ENCODE results near the gene BAIAP2. TPM values are rescaled to one million over a fixed set of nuclear protein-coding genes. Genes with fewer than 3 reads are reported as not detected.

Gene BAIAP2
- total and polyA plus RNA-seq, 2 donors (not counting 3 experiments of a cell fraction or from before 2014, with no cell fraction given), result 12.3 to 18.6 TPM

DNA sequence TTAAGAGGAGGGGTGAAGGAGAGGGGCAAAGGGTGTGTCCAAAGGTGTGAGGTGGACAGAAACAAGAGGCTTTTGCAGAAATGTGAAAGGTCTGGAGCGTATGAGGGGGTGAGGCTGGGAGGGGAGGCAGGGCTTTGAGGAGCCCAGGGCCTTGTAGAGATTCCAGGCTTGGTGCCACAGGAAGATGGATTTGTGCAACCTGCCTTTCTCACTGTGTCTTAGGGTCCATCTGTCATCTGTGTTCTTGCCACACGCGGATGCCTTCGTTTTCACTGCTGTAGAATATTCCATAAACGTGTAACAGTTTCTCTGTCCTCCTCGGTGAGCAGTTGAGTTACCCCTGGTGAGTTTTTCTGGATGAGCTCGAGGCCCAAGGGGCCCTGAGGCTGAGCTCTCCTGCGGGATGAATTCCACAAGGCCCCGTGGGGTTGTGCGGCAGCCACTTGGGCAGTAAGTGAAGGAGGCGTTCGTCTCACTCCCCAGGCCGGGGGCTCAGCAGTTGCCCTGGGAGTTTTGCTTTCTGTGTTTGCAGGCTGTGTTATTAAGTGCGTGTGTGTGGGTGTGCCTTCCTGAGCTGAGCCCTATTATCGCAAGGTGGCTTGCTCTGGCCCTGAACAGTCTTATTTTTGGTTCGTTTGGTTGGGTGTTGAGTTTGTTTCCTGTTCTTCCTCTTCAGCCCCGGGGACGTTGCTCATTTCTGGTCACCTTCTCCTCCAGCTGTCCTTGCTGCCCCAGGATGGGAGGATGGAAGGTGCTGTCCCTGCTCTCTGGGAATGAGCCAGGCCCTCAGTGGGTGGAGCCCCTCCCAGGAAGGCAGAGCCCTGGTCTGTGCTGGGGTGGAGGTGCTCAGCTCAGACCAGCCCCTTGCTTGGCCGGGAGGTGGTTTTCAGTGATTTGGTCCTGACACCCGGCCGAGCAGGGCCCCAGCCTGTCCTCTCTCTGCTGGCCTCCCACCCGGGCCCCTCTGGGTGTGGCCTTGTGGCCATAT is 28.4 kb downstream of the BAIAP2 start:
- no peaks in the 10 kb centered on the region for H3K27me3 ChIP-seq (ENCODE audit: control insufficient read depth in 2 of 2, insufficient read depth in 2 of 2, low read length in 2 of 2)
- H2AFZ ChIP-seq (ENCODE audit: low read depth, low read length), result no peak overlapping the region
- H3K4me3 ChIP-seq (replicated peaks in 1 of 3; ENCODE audit: insufficient read depth in 1 of 3, low read depth in 1 of 3, low read length in 3 of 3), result no peak overlapping the region
- H3K9me3 ChIP-seq (replicated peaks; ENCODE audit: control insufficient read depth, insufficient read depth, low read length), result no peaks in the 10 kb centered on the region
- ChIA-PET CTCF (interaction anchor here (1.0 to 1.4 kb wide), 4 partner anchors 16 to 35 kb away, joined by 3 to 4 read pairs (median 4); no protein-coding TSS in a partner anchor), POLR2A (no interaction called here)
- no peak for FAIRE-seq
- no peak for DNase-seq (ENCODE audit: low read depth, low spot score)
- intact Hi-C loops (cut with micrococcal nuclease) (no loop called here), dilution Hi-C loops (cut with MboI; ENCODE audit: extremely low pct_ligation_motif_present, low sequenced_read_pairs) (no loop called here)
- no TSS peak for BruUV-seq (replicated peaks)
- H3K79me2 ChIP-seq (ENCODE audit: control insufficient read depth, insufficient read depth, low read length), result no peaks in the 10 kb centered on the region
- H4K20me1 ChIP-seq (replicated peaks; ENCODE audit: control insufficient read depth, extremely low read depth, insufficient read depth, low read length), result no peaks in the 10 kb centered on the region
- TF ChIP-seq GATA2 (IDR thresholded peaks at IDR 0.05; ENCODE audit: insufficient read depth, insufficient read length, low read depth, low read length), result no peak
- TF ChIP-seq, protein P1, sequence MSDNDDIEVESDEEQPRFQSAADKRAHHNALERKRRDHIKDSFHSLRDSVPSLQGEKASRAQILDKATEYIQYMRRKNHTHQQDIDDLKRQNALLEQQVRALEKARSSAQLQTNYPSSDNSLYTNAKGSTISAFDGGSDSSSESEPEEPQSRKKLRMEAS (IDR thresholded peaks at IDR 0.05; ENCODE audit: insufficient read depth, insufficient read length), result no peak
- TF ChIP-seq JUN (IDR thresholded peaks at IDR 0.05; ENCODE audit: borderline replicate concordance, insufficient read depth, insufficient read length, low read depth), result no peak
- TF ChIP-seq EZH2 (IDR thresholded peaks at IDR 0.05; ENCODE audit: borderline replicate concordance, low read depth, low read length, severe bottlenecking), result no peak
- TF ChIP-seq, protein P2, sequence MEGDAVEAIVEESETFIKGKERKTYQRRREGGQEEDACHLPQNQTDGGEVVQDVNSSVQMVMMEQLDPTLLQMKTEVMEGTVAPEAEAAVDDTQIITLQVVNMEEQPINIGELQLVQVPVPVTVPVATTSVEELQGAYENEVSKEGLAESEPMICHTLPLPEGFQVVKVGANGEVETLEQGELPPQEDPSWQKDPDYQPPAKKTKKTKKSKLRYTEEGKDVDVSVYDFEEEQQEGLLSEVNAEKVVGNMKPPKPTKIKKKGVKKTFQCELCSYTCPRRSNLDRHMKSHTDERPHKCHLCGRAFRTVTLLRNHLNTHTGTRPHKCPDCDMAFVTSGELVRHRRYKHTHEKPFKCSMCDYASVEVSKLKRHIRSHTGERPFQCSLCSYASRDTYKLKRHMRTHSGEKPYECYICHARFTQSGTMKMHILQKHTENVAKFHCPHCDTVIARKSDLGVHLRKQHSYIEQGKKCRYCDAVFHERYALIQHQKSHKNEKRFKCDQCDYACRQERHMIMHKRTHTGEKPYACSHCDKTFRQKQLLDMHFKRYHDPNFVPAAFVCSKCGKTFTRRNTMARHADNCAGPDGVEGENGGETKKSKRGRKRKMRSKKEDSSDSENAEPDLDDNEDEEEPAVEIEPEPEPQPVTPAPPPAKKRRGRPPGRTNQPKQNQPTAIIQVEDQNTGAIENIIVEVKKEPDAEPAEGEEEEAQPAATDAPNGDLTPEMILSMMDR (IDR thresholded peaks at IDR 0.05; ENCODE audit: extremely low read depth in 1 of 2, insufficient read depth in 1 of 2, low read depth in 1 of 2, low read length in 2 of 2), result no peak
- TF ChIP-seq POLR2AphosphoS5 (IDR thresholded peaks at IDR 0.05; ENCODE audit: insufficient read depth, low read depth, low read length), result no peak
- TF ChIP-seq POLR2A (IDR thresholded peaks at IDR 0.05; ENCODE audit: low read depth, low read length), result no peak
- TF ChIP-seq MYC (IDR thresholded peaks at IDR 0.05; ENCODE audit: low read depth, low read length), result no peak
- TF ChIP-seq FOS (IDR thresholded peaks at IDR 0.05; ENCODE audit: borderline replicate concordance, insufficient read depth, low read length), result no peak
- no peak overlapping the region for H3K9ac ChIP-seq (replicated peaks; ENCODE audit: extremely low read depth, insufficient read depth, low read length)
- no peak overlapping the region for H3K27ac ChIP-seq (ENCODE audit: insufficient read depth, low read depth, low read length)
- no peaks in the 10 kb centered on the region for H3K4me1 ChIP-seq (ENCODE audit: control insufficient read depth, extremely low read depth, insufficient read depth, low read length)
- H3K36me3 ChIP-seq (ENCODE audit: control insufficient read depth in 2 of 2, extremely low read depth in 1 of 2, insufficient read depth in 2 of 2, low read length in 2 of 2), result peaks cover 0 to 2% of the 10 kb centered on the region in 2 experiments
- no peak overlapping the region for H3K4me2 ChIP-seq (ENCODE audit: insufficient read depth, low read length)
- no peaks in the 10 kb centered on the region for H3K9me1 ChIP-seq (replicated peaks; ENCODE audit: control insufficient read depth, extremely low read depth, insufficient read depth, low read length)

Measured in endothelial cell of umbilical vein (primary cell).